Measurements from ENCODE around the gene RDH5. TPM values are rescaled to one million over a fixed set of nuclear protein-coding genes. Genes with fewer than 3 reads are reported as not detected.

The RDH5 gene
- total RNA-seq, 4 donors from 2014 or later = 18.0 to 57.0 (median 31.9) TPM

DNA sequence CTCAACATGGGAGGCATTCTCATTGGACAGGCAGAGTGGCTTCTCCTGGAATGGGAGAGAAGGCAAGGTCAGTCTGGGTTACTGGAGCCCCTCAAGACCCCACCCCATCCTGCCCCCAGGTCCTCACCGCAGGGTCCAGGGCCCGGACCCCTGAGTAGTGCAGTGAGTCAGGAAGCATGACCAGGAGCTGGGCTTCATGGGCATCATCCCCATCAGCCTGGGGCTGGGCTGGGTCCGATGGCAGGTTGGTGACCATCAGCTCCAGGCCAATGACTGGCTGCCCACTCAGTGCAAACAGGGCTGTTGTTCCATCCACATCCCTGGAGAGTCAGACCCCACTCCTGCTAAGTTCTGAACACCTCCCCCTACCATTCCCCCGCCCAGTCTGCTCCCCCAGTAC is 25.5 kb upstream of the RDH5 start:
- WGBS, 2 donors (ENCODE audit: low coverage in 1 of 2) = no CpG with 5 or more reads among the region's 4 CpGs
- H3K9me3 ChIP-seq = no peaks in the 10 kb centered on the region
- peaks cover 0 to 86% of the 10 kb centered on the region in 2 donors for H3K36me3 ChIP-seq
- no peak overlapping the region for H3K4me3 ChIP-seq
- H3K27me3 ChIP-seq = no peaks in the 10 kb centered on the region
- no peak for ATAC-seq
- peak overlapping the region in 1 of 4 donors; percentile 9 for H3K27ac ChIP-seq
- H3K4me1 ChIP-seq = peaks cover 0 to 15% (median 0%) of the 10 kb centered on the region in 3 donors
- TF ChIP-seq CTCF (IDR thresholded peaks at IDR 0.05) = no peak
- TF ChIP-seq POLR2AphosphoS5 (IDR thresholded peaks at IDR 0.05) = no peak
- no peak for TF ChIP-seq POLR2A (IDR thresholded peaks at IDR 0.05)
- no peak for TF ChIP-seq EP300 (IDR thresholded peaks at IDR 0.05)

- Histone ChIP-seq H3K36me3 (peaks cover 0 to 93% of the 10 kb centered on the region in 2 donors), H3K27me3 (no peaks in the 10 kb centered on the region), H3K9me3 (no peaks in the 10 kb centered on the region), H3K27ac (peak overlapping the region in 1 of 4 donors; percentile 17), H3K4me3 (no peak overlapping the region), H3K4me1 (peaks cover 0 to 22% (median 2%) of the 10 kb centered on the region in 3 donors)
- ATAC-seq = no peak
- 91% methylated on average over 1 of the region's 7 CpGs; no CpG with 5 or more reads in 1 of the 2 donors for WGBS, 2 donors (ENCODE audit: low coverage in 1 of 2)
- TF ChIP-seq CTCF (IDR thresholded peaks at IDR 0.05) = no peak
- no peak for TF ChIP-seq POLR2AphosphoS5 (IDR thresholded peaks at IDR 0.05)
- no peak for TF ChIP-seq EP300 (IDR thresholded peaks at IDR 0.05)
- no peak for TF ChIP-seq POLR2A (IDR thresholded peaks at IDR 0.05)
Measured at GRCh38 chr12:55695349-55695748, 24.8 kb upstream of the RDH5 start.

- no peak for ATAC-seq
- H3K9me3 ChIP-seq = no peaks in the 10 kb centered on the region
- H3K27ac ChIP-seq = no peak overlapping the region
- no peaks in the 10 kb centered on the region for H3K27me3 ChIP-seq
- peaks cover 0 to 100% of the 10 kb centered on the region in 2 donors for H3K36me3 ChIP-seq
- TF ChIP-seq POLR2A (IDR thresholded peaks at IDR 0.05) (no peak), POLR2AphosphoS5 (IDR thresholded peaks at IDR 0.05) (no peak), EP300 (IDR thresholded peaks at IDR 0.05) (no peak), CTCF (IDR thresholded peaks at IDR 0.05) (no peak)
- peaks cover 0 to 30% (median 2%) of the 10 kb centered on the region in 3 donors for H3K4me1 ChIP-seq
- 67% methylated on average over 1 of the region's 6 CpGs; no CpG with 5 or more reads in 1 of the 2 donors for WGBS, 2 donors (ENCODE audit: low coverage in 1 of 2)
- no peak overlapping the region for H3K4me3 ChIP-seq
Measured at GRCh38 chr12:55696141-55696540, 24.1 kb upstream of the RDH5 start.

- WGBS, 2 donors (ENCODE audit: low coverage in 1 of 2) = 50 to 80% methylated on average over 1 to 2 of the region's 19 CpGs
- no peaks in the 10 kb centered on the region for H3K9me3 ChIP-seq
- no peak for TF ChIP-seq CTCF (IDR thresholded peaks at IDR 0.05)
- no peak for TF ChIP-seq EP300 (IDR thresholded peaks at IDR 0.05)
- TF ChIP-seq POLR2AphosphoS5 (IDR thresholded peaks at IDR 0.05) = no peak
- TF ChIP-seq POLR2A (IDR thresholded peaks at IDR 0.05) = no peak
- H3K4me1 ChIP-seq = peaks cover 0 to 37% (median 2%) of the 10 kb centered on the region in 3 donors
- no peak for ATAC-seq
- H3K27ac ChIP-seq = peak overlapping the region in 2 of 4 donors; percentile 10 to 17
- H3K4me3 ChIP-seq = no peak overlapping the region
- no peaks in the 10 kb centered on the region for H3K27me3 ChIP-seq
- peaks cover 0 to 94% of the 10 kb centered on the region in 2 donors for H3K36me3 ChIP-seq
Measured at GRCh38 chr12:55696796-55697462, 23.3 kb upstream of the RDH5 start.

DNA sequence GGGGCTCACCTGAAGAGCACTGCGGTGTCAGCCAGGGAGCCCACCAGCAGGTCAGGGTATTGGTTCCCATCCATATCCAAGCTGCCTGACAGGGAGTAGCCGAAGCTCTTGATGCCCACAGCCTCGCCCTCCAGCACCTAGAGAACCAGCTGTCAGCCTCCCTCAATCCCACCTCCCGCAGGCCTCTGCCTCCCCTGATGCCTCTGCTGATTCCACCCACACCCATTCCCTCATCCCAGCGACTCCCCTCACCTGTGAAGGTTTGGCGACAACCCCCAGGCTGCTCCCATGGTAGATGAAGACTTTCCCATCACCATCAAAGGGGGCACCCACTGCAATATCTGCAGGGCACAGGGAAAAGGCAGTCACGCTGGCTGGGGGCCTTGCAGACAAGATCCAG is 22.5 kb upstream of the RDH5 start:
- H3K36me3 ChIP-seq = peaks cover 0 to 92% of the 10 kb centered on the region in 2 donors
- no peak for ATAC-seq
- no peaks in the 10 kb centered on the region for H3K9me3 ChIP-seq

More for the DNA sequence above, 22.5 kb upstream of the RDH5 start:
- no peak overlapping the region for H3K4me3 ChIP-seq
- WGBS, 2 donors (ENCODE audit: low coverage in 1 of 2) = 80% methylated on average over 2 of the region's 7 CpGs; no CpG with 5 or more reads in 1 of the 2 donors
- H3K27ac ChIP-seq = peak overlapping the region in 1 of 4 donors; percentile 96
- no peak for TF ChIP-seq CTCF (IDR thresholded peaks at IDR 0.05)
- TF ChIP-seq POLR2A (IDR thresholded peaks at IDR 0.05) = no peak
- TF ChIP-seq POLR2AphosphoS5 (IDR thresholded peaks at IDR 0.05) = no peak
- TF ChIP-seq EP300 (IDR thresholded peaks at IDR 0.05) = no peak
- peaks cover 0 to 45% (median 2%) of the 10 kb centered on the region in 3 donors for H3K4me1 ChIP-seq
- H3K27me3 ChIP-seq = no peaks in the 10 kb centered on the region
